GF-D8 (cell line): ENCODE results near the gene TCEA2.
"Not testable (repeated sequence)": the region's sequence is repeated elsewhere in the genome, so short reads cannot be mapped to it uniquely, and the experiment has no call there.

Experiments used
- DNase-seq: peaks from one replicate; lab custom pipeline; 2025; lab: John Stamatoyannopoulos, UW

TCEA2 gene

GRCh38 chr20:64108731-64109681, 46.0 kb downstream of the TCEA2 start:
- no peak for DNase-seq

- DNase-seq = no peak
These were observed 46.9 kb downstream of the TCEA2 start for GRCh38 chr20:64109831-64110391.

GRCh38 chr20:64110411-64111068, 47.5 kb downstream of the TCEA2 start:
- no peak for DNase-seq

GRCh38 chr20:64111841-64112641, 49.0 kb downstream of the TCEA2 start:
- DNase-seq = peak; percentile 58

- DNase-seq = no peak
These were observed 49.9 kb downstream of the TCEA2 start for GRCh38 chr20:64112691-64113443.

GRCh38 chr20:64113444-64113775, 50.4 kb downstream of the TCEA2 start:
- DNase-seq = no peak

- DNase-seq = no peak
These were observed 50.9 kb downstream of the TCEA2 start for GRCh38 chr20:64113796-64114355.

GRCh38 chr20:64114356-64114971, 51.5 kb downstream of the TCEA2 start:
- no peak for DNase-seq

- no peak for DNase-seq
These were observed 52.3 kb downstream of the TCEA2 start for GRCh38 chr20:64115171-64115911.

GRCh38 chr20:64116016-64116415, 53.0 kb downstream of the TCEA2 start:
- DNase-seq = no peak

- no peak for DNase-seq
These were observed 53.8 kb downstream of the TCEA2 start for GRCh38 chr20:64116541-64117431.

- DNase-seq = not testable (repeated sequence)
These were observed 54.4 kb downstream of the TCEA2 start for GRCh38 chr20:64117432-64117777.

GRCh38 chr20:64119301-64119680, 56.3 kb downstream of the TCEA2 start:
- DNase-seq = no peak

- no peak for DNase-seq
These were observed 56.8 kb downstream of the TCEA2 start for GRCh38 chr20:64119681-64120341.

GRCh38 chr20:64121586-64121985, 58.6 kb downstream of the TCEA2 start:
- DNase-seq = no peak
